ENCODE data around the gene GRK3.

DNA sequence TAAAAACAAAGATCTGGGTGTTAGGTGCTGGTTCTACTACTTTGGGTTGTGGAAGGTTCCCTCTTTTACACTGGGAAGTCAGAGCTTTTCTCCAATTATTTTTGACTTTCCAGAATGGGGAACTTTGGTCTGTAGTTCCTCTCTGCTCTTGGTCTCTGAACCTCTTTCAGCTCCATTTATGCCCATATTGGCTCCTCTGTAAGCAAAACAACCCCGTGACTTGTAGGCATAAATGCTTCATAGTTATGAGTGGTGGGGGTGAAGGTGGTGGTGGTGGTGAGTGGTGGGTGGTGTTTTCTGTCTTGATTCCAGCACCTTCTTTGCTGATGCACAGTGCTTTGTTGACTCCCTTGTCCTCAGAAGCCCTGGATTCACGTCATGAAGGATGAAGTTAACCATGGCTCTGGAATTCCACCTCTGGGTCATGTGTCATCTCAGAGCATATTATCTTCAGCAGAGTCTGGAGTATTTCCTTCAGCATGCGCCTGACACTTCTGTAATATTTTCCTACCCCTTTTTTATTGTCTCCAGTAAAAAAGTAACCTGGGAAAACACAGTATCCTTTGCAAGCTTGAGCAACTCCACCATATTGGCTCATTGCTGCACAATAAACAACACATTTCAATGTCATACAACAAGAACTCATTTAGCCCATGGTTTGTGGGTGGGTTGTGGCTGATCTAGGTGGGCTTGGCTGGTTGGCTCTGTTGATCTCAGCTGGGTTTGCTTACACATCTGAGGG is 24.1 kb upstream of the GRK3 start:
- TF ChIP-seq, protein P1, sequence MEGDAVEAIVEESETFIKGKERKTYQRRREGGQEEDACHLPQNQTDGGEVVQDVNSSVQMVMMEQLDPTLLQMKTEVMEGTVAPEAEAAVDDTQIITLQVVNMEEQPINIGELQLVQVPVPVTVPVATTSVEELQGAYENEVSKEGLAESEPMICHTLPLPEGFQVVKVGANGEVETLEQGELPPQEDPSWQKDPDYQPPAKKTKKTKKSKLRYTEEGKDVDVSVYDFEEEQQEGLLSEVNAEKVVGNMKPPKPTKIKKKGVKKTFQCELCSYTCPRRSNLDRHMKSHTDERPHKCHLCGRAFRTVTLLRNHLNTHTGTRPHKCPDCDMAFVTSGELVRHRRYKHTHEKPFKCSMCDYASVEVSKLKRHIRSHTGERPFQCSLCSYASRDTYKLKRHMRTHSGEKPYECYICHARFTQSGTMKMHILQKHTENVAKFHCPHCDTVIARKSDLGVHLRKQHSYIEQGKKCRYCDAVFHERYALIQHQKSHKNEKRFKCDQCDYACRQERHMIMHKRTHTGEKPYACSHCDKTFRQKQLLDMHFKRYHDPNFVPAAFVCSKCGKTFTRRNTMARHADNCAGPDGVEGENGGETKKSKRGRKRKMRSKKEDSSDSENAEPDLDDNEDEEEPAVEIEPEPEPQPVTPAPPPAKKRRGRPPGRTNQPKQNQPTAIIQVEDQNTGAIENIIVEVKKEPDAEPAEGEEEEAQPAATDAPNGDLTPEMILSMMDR (IDR thresholded peaks at IDR 0.05), result no peak
- TF ChIP-seq POLR2AphosphoS5 (IDR thresholded peaks at IDR 0.05), result no peak
